Epidermal melanocyte (primary cell): ENCODE results near the gene ARHGAP22.

ENCODE experiments used
- DNase-seq: peaks from one replicate; pipeline ENCODE4 v3.0.0; 2011; ENCODE audit warnings: low spot score; ENCODE audit not compliant: insufficient read length

ARHGAP22 gene

DNA sequence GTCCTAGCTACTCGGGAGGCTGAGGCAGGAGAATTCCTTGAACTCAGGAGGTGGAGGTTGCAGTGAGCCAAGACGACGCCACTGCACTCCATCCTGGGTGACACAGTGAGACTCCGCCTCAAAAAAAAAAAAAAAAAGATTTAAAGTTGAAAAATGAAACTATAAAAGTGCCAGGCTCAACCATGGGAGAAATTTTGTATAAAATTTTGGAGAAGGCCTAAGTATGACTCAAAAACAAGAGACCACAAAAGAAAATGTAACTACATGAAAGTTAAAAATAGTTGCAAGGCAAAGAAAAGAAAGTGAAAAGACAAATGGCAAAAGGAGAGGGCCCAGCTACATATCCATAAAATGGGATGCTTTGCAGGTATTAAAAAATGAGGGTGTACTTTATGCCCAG lies 104.1 kb downstream of the ARHGAP22 start:
- no peak for DNase-seq

DNA sequence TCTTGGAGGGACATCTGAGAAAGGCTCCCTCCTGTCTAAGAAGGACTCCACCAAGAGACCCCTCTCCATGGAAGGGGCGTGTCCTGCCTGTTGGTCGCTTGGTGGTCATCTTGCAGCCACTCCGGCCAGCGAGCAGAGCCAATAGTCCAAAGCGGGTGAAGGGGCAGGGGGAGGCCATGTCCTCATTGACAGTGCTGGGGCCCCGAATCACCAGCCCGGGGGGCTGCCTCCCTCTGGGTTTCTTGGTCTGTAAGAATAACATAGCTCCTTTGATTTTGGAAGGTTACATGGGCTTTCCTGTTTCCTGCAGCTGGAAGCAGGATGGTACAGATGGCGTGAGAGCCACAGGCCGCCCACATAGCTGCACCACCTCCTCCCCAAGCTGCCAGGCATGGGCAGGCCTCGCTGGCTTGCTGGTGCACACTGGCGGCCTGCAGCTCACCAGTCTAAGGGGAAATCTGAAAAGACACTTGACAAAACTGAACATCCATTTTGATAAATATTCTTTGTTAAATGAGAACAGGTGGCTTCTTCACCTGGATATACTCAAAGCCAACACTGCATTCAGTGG lies 105.8 kb downstream of the ARHGAP22 start:
- no peak for DNase-seq

DNA sequence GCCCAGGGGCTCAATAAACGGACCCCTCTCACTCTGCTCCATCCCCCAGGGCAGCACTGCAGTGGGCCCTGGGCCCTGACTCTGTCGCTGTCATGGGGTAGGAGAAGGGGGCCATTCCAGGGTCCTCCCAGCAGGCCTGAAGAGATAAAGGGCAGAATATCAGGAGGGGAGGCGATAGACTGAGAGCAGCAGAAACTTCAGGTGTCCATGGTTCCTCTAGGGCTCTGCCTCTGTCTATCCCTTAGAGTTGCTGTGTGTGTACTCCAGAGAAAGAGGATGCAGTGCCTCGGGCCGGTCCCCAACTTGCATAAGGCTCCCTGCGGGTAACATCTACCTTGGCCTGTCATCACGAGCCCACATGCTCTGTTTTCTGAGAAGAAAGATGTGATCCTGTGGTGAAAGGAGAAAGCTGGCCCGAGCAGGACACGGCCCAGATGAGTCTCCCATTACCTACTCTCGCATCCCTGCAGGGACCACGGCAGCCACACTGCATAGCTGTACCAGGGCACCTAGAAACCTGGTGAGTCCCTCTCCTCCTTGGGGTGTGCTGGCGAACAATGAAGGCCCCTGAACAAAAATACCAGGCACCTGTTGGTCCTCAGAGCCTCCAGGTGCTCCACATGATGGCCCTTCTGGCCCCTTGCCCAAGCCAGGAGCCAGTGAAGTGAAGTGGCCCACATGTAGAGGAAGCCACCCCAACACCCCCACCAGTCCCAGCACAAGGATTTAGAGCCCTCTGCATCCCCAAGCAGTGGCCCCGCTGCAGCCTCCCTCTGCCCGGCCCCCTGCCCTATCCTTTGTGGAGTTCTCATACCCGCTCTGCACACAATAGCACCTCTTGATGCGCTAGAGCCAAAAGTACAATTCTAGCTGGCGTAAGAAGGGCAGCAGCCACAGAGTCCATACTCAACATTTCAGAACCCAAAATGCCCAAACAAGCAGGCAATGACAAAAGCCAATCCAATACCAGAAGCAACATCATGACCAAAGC lies 106.8 kb downstream of the ARHGAP22 start:
- no peak for DNase-seq

DNA sequence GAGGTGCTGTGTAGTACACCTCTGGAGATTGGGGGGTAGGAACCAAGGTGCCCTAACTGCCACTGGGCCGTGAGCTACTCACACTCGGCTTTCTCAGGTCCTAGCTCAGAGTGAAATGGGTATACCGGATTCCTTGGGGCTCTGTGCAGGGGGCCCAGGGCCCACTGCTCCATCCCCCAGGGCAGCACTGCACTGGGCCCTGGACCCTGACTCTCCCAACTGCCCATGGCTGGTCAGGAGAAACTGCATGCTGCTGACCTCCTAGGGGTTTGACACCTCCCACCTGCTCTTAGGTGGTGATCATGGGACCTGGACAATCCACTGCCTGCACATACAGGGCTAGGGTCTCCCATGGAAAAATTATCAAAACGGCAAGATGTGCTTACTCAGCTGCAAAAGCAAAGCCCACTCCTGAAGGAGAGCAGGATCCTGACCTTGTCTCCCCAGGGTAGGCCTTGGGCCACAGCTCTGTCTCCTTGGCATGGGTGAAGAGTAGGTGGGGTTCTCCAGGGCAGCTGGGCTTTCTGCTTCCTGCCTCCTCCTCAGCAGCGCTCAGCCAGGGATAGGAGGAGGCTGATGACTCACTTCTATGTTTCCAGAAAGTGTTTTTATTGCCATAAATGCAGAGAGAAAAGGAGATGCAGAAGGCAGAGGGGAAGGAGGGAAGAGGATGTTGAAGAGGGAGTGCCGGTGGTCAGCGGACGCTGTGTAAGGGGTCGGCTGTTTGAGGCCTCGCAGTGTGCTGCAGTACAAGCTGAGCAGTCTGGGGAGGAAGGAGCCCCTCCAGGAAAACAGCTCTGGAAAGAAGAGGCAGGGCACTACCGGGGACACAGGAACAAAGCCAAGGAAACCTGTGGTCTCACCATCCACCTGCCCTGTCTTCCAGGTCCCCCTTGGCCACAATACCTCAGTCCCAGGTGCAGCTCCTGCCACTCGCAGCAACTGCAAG lies 107.8 kb downstream of the ARHGAP22 start:
- no peak for DNase-seq

DNA sequence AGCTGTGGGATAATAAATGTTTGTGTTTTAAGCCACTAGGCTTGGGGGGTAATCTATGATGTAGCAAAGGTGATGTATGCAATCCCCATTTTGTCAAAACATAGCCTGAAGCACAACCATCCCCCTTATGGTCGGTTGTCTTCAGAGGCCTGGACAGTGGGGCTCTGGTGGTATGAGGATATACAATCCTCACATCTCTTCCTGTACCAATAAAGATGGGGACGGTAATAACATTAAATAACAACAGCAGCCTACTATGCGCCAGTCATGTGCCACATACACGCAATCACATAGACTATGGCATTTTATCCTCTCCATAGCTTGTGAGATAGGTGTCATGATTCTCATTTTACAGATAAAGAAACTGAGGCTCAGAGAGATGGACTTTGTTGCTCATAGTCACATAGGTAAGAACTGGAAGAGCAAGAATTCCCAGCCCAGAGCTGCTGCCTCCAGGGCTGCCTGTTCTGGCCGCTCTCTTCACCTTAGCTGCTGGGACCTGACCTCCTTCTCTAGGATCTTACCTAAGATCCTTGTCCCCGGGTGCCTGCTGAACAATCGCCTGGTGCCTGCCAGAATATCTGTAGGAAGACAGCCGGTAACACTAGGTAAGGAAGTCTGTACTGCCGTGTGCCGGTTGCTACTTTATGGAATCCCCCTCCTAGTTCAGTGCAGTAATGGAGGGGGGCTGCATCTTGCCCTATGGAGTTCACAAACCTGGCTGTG lies 108.6 kb downstream of the ARHGAP22 start:
- no peak for DNase-seq

DNA sequence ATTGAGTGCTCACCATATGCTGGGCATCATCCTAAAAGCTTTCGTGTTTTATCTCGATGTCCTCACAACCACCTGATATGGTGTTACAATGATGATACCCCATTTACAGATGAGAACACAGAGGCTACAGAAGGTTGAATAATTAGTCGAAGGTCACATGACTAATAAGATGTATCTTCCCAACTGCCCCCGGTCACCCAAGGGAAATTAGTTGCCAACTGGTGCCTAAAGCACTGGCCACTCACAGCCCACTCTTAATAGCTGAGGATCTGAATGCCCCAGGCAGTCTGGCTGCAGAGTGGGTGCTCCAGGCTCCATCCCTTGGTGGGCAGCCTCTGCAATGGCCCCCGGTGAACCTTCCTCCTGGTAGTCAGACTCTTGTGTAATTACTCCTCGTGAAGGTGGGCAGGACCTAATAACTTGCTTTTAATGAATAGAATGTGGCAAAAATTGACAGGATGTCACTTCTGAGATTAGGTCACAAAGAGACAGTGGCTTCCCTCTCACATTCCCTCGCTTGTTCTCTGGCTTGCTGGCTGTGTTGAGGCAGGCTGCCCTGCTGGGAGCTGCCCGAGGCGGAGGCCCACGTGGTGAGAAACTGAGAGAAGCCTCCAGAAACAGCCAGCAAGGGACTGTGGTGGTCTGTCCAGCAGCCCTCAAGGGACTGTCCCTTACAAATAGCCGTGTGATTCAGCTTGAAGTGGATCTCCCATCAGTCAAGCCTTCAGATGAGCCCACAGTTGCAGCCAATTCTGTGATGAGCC lies 109.4 kb downstream of the ARHGAP22 start:
- no peak for DNase-seq

DNA sequence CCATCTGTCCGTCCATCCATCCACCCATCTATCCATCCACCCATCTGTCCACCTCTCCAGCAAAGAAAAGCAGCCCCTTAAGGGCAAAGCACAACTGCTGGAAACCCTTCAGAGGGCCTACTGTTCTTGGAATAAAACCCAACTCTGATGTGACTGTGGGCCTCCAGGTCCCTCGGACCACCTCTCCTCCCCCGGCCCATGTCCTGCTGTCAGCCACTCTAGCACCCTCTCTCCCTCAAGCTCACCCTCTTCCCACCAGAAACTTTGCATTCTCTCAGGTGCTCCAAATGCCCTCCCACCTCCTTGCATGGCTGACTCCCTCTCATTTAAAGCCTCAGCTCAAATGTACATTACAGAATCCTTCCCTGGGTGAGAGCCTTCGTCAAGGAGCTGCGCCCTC lies 110.3 kb downstream of the ARHGAP22 start:
- DNase-seq = no peak

DNA sequence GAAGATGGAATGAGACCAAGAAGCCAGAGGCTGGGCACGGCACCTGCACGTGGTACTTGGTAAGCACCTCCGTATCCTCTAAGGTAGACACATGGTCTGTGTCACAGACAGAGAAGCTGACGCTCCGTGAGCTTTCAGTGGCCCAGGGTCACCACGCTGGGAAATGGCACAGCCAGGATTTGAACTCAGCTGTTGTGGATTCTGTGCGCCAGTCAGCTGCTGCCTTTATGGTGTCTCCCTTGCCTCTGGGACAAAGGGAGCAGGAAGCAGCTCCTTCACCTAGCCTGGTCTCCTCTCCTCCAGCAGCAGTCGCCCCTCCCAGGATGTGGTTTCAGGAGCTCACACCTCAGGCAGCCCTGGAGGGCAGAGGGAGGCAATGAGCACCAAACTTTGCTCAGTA lies 110.8 kb downstream of the ARHGAP22 start:
- no peak for DNase-seq

DNA sequence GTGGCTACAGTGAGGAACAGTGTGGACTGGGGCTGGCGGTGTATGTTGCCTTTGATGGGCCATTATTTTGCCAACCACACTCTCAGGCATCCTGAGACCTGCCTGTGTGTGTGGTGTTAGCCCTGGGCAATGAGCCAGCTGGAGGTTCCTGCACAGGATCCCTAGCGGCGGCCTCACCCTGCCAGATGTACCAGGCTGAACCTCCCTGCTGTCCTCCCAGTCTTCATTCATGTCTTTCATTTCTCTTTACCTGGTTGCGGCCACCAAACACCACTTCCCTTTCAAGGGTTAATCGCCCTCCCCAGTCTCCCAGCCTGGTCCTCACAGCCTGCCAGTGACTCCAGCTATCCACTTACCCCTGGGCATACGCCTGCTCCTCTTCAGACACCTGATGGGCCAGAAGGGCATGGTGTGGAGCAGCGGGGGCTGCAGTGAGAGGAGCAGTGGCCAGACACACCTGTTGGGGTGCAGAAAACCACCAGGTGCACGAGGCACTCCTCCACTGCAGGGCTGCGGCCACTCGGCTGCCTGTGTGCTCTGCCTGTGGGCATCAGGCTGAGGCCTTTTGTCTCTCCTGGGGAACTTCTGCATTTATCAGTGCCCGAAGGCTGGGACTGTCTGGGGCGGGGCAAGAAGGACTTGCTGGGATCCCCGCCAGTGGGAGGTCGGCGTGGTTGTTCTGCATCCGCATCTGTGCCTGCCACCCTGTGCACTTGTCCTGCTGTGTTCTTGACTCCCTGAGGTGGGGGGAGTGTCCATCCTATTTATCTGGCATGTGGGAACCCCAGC lies 111.6 kb downstream of the ARHGAP22 start:
- no peak for DNase-seq

DNA sequence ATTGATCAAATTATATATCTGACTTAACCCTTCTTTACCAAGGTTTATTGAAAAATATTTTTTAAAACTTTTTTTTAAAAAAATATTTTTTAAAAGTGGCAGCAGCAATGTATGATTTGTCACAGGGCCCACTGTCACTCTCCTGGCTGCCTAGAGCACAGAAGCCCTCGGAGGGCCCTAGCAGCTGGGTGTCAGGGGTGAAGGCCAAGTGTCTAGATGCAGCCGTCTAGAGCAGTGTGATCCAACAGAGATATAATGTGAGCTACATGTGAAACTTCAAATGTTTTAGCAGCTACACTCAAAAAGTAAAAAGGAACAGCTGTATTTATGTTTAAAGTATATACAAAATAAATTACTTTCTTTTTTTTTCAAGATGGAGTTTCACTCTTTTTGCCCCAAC lies 112.7 kb downstream of the ARHGAP22 start:
- DNase-seq = no peak

DNA sequence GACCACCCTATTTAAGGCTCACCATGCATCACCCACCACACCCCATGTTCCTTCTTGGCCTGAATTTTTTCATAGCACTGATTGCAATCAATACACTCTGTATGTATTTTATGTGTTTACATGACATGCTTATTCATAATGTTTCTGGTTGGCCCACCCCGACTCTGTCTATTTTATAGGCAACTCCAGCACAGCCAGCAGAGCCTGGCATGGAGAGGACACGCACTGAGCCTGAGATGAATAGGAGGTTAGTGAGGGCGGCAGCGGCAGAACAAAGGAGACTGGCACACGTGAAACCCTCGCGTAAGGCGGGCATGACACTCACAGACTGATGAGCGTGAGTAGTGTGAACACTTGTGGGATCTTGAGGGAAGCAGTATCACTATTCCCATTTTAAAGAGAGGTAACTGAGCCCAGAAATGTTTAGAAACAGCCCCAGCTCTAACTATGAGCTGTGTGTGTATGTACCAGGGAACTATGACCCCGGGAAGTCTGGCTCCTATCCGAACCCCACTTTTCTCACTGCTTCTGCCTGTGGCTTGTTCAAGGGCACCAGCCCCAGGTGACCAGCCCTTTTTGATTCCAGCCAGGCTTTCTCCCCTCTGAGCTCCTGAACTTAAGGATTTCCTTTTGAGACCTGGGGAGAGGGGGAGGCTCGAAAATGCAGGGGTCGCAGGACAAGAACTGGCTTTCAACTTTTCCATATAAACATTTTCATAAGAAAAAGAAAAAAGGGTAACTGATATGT lies 113.3 kb downstream of the ARHGAP22 start:
- no peak for DNase-seq

DNA sequence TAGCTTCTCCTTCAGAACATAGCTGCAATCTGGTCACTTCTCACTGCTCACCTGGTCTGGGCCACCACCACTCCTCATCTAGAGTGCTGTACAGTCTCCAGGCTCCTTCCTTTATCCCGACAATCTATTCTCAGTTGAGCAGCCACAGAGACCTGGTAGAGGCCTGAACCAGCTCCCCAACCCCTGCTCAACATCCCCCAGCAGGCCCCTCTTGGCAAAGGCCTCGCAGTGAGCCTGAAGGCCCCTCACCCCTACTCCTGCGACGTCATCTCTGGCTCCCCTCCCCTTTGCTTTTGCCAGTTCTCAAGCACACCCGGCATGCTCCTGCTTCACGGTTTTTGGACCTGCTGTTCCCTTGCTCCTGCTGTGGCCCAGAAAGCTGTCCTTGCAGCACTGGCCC lies 113.9 kb downstream of the ARHGAP22 start:
- DNase-seq = no peak

DNA sequence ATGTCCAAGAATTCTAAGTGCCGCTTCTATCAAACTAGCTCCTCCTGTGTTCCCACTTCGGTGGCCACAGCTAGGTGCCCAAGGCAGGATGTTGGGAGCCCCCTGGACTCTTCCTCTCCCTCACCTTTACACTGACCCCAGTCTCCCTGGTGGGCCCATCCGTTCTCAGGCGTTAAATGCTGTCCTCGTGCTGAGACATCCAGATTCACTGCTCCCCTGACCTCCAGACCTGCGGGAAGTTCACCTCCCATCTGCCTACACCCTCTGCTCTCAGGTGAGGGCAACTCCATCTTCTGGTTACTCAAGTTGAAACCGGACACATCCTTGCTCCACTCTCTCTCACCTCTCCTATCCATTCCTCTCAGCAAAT lies 114.3 kb downstream of the ARHGAP22 start:
- no peak for DNase-seq

DNA sequence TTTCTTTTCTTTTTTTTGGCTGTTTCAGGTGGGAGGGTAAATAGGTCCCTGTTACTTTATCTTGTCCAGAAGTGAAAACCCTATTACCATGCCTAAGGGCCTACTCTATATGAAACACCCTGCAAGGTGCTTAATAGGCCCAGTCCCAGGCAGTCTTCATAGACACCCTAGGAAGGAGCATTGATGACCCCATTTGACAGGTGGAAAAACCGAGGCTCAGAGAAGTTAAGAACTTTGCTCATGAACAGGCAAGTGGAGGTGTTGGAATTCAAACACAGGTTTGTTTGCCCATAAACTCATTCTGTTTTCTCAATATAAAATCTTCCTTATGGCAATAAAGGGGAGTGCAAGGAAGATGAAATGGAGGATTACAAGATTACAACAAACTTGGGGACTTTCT lies 115.8 kb downstream of the ARHGAP22 start:
- DNase-seq = no peak

DNA sequence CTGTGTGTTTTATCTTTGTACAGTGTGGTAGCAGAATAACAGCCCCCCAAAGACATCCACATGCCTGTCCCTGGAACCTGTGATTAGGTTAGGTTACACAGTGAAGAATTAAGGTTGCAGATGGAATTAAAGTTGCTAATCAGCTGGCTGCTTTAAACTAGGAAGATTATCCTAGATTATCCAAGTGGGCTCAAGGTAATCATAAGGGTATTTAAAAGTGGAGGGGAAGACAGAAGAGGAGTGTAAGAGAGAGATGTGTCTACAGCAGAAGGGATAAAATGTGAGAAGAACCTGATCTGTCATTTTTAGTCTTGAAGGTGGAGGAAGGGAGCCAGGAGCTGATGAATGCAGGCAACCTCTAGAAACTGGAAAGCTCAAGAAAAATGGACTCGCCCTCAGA lies 117.6 kb downstream of the ARHGAP22 start:
- DNase-seq = no peak

DNA sequence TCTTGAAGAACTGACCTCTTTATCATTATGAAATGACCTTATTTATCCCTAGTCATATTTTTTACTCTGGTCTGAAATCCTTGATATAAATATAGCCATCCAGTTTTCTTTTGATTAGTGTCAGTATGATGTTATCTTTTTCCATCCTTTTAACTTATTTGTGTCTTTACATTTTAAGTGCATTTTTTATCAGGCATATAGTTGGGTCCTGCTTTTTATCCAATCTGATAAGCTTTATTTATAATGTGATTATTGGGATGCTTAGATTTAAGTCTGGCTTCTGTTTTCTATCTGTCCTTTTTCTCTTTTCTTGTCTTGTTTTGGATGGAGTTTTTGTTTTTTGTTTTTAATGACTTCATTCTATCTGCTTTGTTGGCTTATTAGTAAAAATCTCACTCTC lies 119.2 kb downstream of the ARHGAP22 start:
- DNase-seq = no peak

DNA sequence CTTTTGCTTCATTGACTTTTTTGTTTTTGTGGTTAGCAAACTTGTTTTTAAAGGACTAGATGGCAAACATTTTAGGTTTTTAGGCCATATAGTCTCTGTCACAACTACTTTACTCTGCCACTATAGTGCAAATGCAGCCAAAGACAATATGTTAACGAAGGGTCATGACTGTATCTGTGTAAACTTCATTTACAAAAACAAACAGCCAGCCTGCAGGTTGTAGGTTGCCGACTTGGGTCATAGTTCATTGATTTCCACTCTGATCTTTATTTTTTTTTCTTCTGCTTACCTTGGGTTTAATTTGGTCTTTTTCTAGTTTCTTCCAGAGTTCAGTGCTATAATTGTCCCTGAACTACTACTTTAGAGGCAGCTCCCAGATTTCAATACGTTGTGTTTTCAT lies 120.0 kb downstream of the ARHGAP22 start:
- no peak for DNase-seq

DNA sequence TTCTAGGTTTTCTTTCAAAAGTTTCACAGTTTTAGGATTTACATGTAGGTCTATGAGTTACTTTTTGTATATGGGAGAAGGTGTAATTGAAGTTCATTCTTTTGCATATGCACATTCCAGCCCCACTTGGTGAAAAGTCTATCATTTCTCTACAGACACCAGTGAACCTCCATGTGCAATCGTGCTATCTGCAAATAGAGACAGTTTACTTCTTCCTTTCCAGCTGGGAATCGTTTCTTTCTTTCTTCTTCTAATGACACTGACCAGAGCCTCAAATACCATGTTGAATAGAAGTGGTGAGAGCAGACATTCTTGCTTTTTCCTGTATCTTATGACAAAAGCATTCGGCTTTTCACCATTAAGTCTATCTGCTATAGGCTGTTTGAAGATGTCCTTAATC lies 122.7 kb downstream of the ARHGAP22 start:
- no peak for DNase-seq

DNA sequence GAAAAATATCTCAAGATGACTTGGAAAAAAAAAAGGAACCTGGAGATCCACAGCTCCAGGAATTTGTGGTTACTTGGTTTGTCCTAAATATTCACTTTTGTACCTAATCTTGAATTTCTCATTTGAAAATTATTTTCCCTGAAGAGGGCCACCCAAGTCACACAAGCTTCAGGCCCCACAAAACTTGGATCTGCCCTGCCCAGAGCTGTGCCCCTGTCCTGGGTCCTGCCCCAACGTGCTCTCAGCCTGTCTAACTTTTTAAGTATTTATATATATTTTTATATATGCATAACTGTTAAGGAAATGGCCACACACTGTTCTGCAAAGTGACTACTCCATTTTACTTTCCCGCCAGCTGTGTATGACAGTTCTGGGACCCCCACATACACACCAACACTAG lies 123.5 kb downstream of the ARHGAP22 start:
- DNase-seq = no peak
